Liver (tissue), 9 donors: ENCODE data around the gene PRDM5. TPM values are rescaled to one million over a fixed set of nuclear protein-coding genes. Genes with fewer than 3 reads are reported as not detected.

ENCODE experiments used
- DNase-seq: peaks from one replicate; pipeline ENCODE4 v3.0.0-alpha.2; 2017; ENCODE audit warnings: low spot score
- H3K27ac ChIP-seq, 2 donors: one replicate each; pipeline ENCODE4 v1.7.0; 2013; ENCODE audit warnings: inconsistent platforms in 2 of 2, low read length in 2 of 2, control low read depth in 1 of 2, low read depth in 1 of 2, mild to moderate bottlenecking in 1 of 2
- H3K27me3 ChIP-seq, 4 donors: one replicate each; pipeline versions ENCODE4 v1.6.1 to v1.7.0; 2013; ENCODE audit warnings: low read length in 3 of 4, inconsistent platforms in 1 of 4, mild to moderate bottlenecking in 1 of 4, moderate library complexity in 1 of 4; ENCODE audit not compliant: control insufficient read depth in 4 of 4, insufficient read depth in 4 of 4
- H3K36me3 ChIP-seq, 4 donors: one replicate each; pipeline versions ENCODE4 v1.6.1 to v1.7.0; 2013; ENCODE audit warnings: low read length in 3 of 4, mild to moderate bottlenecking in 3 of 4, low read depth in 1 of 4, moderate library complexity in 1 of 4; ENCODE audit not compliant: control insufficient read depth in 4 of 4, insufficient read depth in 3 of 4
- H3K4me1 ChIP-seq, 4 donors: one replicate each; pipeline versions ENCODE4 v1.6.1 to v1.7.0; 2013; ENCODE audit warnings: low read length in 3 of 4, mild to moderate bottlenecking in 3 of 4, moderate library complexity in 1 of 4; ENCODE audit not compliant: control insufficient read depth in 4 of 4, insufficient read depth in 4 of 4
- H3K4me3 ChIP-seq, 3 donors: one replicate each; pipeline versions ENCODE4 v1.6.1 to v1.7.0; 2013; ENCODE audit warnings: low read length in 3 of 3, control low read depth in 1 of 3, low read depth in 1 of 3, mild to moderate bottlenecking in 1 of 3
- H3K9ac ChIP-seq, 2 donors: one replicate each; pipeline ENCODE4 v1.7.0; 2013; ENCODE audit warnings: low read length in 2 of 2, mild to moderate bottlenecking in 2 of 2, moderate library complexity in 2 of 2, control low read depth in 1 of 2, low read depth in 1 of 2
- H3K9me3 ChIP-seq, 4 donors: one replicate each; pipeline versions ENCODE4 v1.6.1 to v1.7.0; 2013; ENCODE audit warnings: low read length in 3 of 4; ENCODE audit not compliant: control insufficient read depth in 4 of 4
- EGR1 ChIP-seq, 2 donors: IDR thresholded peaks; 2 replicates each; pipeline ENCODE4 v1.6.1; 2016 to 2018; ENCODE audit warnings: antibody characterized with exemption in 2 of 2, low read depth in 2 of 2
- FOXA1 ChIP-seq: IDR thresholded peaks from 2 replicates; pipeline ENCODE4 v1.6.1; 2016; ENCODE audit warnings: antibody characterized with exemption
- FOXA2 ChIP-seq: IDR thresholded peaks from 2 replicates; pipeline ENCODE4 v1.6.1; 2016; ENCODE audit warnings: antibody characterized with exemption
- GABPA ChIP-seq, 2 donors: IDR thresholded peaks in 1 of 2; conservative IDR thresholded peaks in 1 of 2; 2 replicates each; pipeline ENCODE4 v1.6.1; 2016; ENCODE audit warnings: antibody characterized with exemption in 2 of 2, mild to moderate bottlenecking in 1 of 2, moderate library complexity in 1 of 2
- HNF4A ChIP-seq, 2 donors: conservative IDR thresholded peaks; 2 replicates each; pipeline ENCODE4 v1.6.1; 2016; ENCODE audit warnings: antibody characterized with exemption in 2 of 2, mild to moderate bottlenecking in 2 of 2
- HNF4G ChIP-seq: IDR thresholded peaks from 2 replicates; pipeline ENCODE4 v1.6.1; 2016; ENCODE audit warnings: antibody characterized with exemption
- JUND ChIP-seq, 2 donors: IDR thresholded peaks; 2 replicates each; pipeline ENCODE4 v1.6.1; 2016; ENCODE audit warnings: antibody characterized with exemption in 2 of 2
- NR2F2 ChIP-seq: IDR thresholded peaks from 2 replicates; pipeline ENCODE4 v1.6.1; 2016; ENCODE audit warnings: antibody characterized with exemption
- RAD21 ChIP-seq, 2 donors: IDR thresholded peaks; 2 replicates each; pipeline ENCODE4 v1.6.1; 2016; ENCODE audit warnings: antibody characterized with exemption in 2 of 2, mild to moderate bottlenecking in 2 of 2
- RXRA ChIP-seq, 2 donors: IDR thresholded peaks; 2 replicates each; pipeline ENCODE4 v1.6.1; 2017 to 2018; ENCODE audit warnings: antibody characterized with exemption in 2 of 2, mild to moderate bottlenecking in 1 of 2
- SP1 ChIP-seq: IDR thresholded peaks from 2 replicates; pipeline ENCODE4 v1.6.1; 2018; ENCODE audit warnings: antibody characterized with exemption, mild to moderate bottlenecking
- TAF1 ChIP-seq: conservative IDR thresholded peaks from 2 replicates; pipeline ENCODE4 v1.6.1; 2016; ENCODE audit warnings: antibody characterized with exemption, mild to moderate bottlenecking
- YY1 ChIP-seq: IDR thresholded peaks from 2 replicates; pipeline ENCODE4 v1.6.1; 2016; ENCODE audit warnings: antibody characterized with exemption, mild to moderate bottlenecking
- WGBS: extraction: QIAGEN DNeasy Blood & Tissue Kit; methylation state at CpG from one replicate; pipeline ENCODE4 v1.1.7; 2013; 5-methylcytosine and 5-hydroxymethylcytosine counted together
- polyA plus RNA-seq, 2 donors: library from polyadenylated mRNA; stranded (reverse) in 1 of 2; unstranded in 1 of 2; fragments of 200-250 nt in 1 of 2; fragments of >200 nt in 1 of 2; fragmentation: Nextera tagmentation in 1 of 2; extraction: Ambion mirVana in 1 of 2; gene quantifications; one replicate each; pipeline versions ENCODE4 v1.2.1 to v1.2.3, GENCODE V29; 2013 to 2015
- total RNA-seq, 2 donors: library from RNA; depleted of rRNA; stranded (reverse); fragments of >200 nt; gene quantifications; one replicate each; pipeline ENCODE4 v1.2.3, GENCODE V29; 2014
- TF ChIP-seq, protein P1 (sequence below): fragments of 150-350 bp; IDR thresholded peaks from 2 replicates; pipeline ENCODE4 v1.5.1; 2017; ENCODE audit warnings: improper control_type of control experiment, low read depth, low read length; ENCODE audit not compliant: missing input control
- TF ChIP-seq, protein P2 (sequence below): IDR thresholded peaks from 2 replicates; pipeline ENCODE4 v1.6.1; 2016; ENCODE audit warnings: antibody characterized with exemption
- TF ChIP-seq, protein P3 (sequence below): IDR thresholded peaks from 2 replicates; pipeline ENCODE4 v1.6.1; 2016; ENCODE audit warnings: antibody characterized with exemption, mild to moderate bottlenecking
- TF ChIP-seq, protein P4 (sequence below): IDR thresholded peaks from 2 replicates; pipeline ENCODE4 v1.6.1; 2016; ENCODE audit warnings: antibody characterized with exemption
- TF ChIP-seq, protein P5 (sequence below): IDR thresholded peaks from 2 replicates; pipeline ENCODE4 v1.6.1; 2016; ENCODE audit warnings: antibody characterized with exemption
- donor health status: healthy.
- donor health status: healthy.
- donor health status: healthy.
- donor health status: healthy.
- donor health status: healthy.

PRDM5 gene
- total and polyA plus RNA-seq, 4 donors, result 0.17 to 4.0 (median 1.1) TPM

DNA sequence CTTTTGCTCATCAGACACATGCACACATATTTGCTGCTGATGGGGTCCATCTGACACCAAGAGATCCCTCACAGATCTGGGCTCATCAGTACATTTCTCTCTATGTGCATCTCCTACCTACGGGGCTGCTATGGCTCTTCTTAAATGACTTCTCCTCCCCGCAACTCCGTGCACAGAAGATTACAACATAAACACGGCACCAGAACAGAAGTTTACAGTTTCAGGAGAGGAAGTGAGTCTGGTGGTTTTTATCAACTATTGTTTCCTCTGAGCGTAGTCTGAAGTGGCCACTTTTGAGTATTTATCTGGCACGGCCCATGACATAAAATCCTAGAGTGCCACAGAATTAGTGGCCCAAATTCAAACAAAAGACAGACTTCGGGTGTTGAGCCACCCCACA lies 263.8 kb downstream of the PRDM5 start:
- WGBS, result 60% methylated on average over 7 of the region's 7 CpGs
- Histone ChIP-seq H3K27ac (no peak overlapping the region), H3K9me3 (peaks cover 0 to 3% (median 0%) of the 10 kb centered on the region in 4 donors), H3K27me3 (no peaks in the 10 kb centered on the region), H3K9ac (no peak overlapping the region), H3K4me3 (no peak overlapping the region), H3K4me1 (no peaks in the 10 kb centered on the region), H3K36me3 (no peaks in the 10 kb centered on the region)
- no peak for DNase-seq
- TF ChIP-seq, protein P1, sequence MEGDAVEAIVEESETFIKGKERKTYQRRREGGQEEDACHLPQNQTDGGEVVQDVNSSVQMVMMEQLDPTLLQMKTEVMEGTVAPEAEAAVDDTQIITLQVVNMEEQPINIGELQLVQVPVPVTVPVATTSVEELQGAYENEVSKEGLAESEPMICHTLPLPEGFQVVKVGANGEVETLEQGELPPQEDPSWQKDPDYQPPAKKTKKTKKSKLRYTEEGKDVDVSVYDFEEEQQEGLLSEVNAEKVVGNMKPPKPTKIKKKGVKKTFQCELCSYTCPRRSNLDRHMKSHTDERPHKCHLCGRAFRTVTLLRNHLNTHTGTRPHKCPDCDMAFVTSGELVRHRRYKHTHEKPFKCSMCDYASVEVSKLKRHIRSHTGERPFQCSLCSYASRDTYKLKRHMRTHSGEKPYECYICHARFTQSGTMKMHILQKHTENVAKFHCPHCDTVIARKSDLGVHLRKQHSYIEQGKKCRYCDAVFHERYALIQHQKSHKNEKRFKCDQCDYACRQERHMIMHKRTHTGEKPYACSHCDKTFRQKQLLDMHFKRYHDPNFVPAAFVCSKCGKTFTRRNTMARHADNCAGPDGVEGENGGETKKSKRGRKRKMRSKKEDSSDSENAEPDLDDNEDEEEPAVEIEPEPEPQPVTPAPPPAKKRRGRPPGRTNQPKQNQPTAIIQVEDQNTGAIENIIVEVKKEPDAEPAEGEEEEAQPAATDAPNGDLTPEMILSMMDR, result no peak
- TF ChIP-seq, protein P2, sequence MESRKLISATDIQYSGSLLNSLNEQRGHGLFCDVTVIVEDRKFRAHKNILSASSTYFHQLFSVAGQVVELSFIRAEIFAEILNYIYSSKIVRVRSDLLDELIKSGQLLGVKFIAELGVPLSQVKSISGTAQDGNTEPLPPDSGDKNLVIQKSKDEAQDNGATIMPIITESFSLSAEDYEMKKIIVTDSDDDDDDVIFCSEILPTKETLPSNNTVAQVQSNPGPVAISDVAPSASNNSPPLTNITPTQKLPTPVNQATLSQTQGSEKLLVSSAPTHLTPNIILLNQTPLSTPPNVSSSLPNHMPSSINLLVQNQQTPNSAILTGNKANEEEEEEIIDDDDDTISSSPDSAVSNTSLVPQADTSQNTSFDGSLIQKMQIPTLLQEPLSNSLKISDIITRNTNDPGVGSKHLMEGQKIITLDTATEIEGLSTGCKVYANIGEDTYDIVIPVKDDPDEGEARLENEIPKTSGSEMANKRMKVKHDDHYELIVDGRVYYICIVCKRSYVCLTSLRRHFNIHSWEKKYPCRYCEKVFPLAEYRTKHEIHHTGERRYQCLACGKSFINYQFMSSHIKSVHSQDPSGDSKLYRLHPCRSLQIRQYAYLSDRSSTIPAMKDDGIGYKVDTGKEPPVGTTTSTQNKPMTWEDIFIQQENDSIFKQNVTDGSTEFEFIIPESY, result no peak
- TF ChIP-seq FOXA2 (no peak), TAF1 (no peak), YY1 (no peak), RXRA (IDR thresholded peaks at IDR 0.05) (no peak)

DNA sequence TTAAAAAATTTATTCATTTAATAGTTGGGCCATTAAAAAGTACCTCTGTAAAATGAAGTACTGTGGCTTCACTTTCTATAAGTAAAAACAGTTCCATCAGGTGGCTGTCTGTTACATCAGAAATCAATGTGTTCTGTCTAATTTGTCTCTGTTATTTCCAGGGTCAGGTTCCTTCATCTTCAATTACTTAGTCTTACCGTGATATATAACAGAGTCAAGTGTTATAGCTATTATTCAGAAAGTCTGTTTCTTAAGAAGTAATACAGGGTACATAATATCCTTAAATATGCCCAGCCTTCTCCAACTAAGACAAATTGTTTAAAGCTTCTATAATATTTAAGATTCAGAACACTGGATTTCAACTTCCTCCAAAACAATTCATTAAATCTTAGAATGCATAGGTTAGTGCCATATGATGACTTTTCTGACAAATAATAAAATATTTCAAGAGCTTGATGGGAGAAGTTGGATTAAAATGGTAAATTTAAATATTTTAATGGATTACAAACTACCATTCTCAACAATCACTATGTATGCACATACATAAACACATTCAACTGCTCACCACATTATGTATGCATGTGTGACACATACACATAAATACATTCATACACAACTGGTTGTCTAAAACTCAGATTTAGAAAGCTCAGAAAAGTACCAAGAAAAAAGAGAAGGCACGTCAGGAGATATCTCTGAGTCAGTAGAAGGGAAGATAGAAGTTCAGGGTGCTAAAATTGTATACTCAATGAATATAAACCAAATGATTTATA lies 268.5 kb downstream of the PRDM5 start:
- Histone ChIP-seq H3K36me3 (no peaks in the 10 kb centered on the region), H3K27ac (no peak overlapping the region), H3K4me1 (no peaks in the 10 kb centered on the region), H3K9me3 (no peaks in the 10 kb centered on the region), H3K4me3 (no peak overlapping the region), H3K9ac (no peak overlapping the region), H3K27me3 (no peaks in the 10 kb centered on the region)
- no peak for DNase-seq
- TF ChIP-seq, protein P1, result no peak
- TF ChIP-seq HNF4G, result no peak
- no peak for TF ChIP-seq RXRA (IDR thresholded peaks at IDR 0.05)
- no peak for TF ChIP-seq RAD21 (IDR thresholded peaks at IDR 0.05)
- TF ChIP-seq, protein P3, sequence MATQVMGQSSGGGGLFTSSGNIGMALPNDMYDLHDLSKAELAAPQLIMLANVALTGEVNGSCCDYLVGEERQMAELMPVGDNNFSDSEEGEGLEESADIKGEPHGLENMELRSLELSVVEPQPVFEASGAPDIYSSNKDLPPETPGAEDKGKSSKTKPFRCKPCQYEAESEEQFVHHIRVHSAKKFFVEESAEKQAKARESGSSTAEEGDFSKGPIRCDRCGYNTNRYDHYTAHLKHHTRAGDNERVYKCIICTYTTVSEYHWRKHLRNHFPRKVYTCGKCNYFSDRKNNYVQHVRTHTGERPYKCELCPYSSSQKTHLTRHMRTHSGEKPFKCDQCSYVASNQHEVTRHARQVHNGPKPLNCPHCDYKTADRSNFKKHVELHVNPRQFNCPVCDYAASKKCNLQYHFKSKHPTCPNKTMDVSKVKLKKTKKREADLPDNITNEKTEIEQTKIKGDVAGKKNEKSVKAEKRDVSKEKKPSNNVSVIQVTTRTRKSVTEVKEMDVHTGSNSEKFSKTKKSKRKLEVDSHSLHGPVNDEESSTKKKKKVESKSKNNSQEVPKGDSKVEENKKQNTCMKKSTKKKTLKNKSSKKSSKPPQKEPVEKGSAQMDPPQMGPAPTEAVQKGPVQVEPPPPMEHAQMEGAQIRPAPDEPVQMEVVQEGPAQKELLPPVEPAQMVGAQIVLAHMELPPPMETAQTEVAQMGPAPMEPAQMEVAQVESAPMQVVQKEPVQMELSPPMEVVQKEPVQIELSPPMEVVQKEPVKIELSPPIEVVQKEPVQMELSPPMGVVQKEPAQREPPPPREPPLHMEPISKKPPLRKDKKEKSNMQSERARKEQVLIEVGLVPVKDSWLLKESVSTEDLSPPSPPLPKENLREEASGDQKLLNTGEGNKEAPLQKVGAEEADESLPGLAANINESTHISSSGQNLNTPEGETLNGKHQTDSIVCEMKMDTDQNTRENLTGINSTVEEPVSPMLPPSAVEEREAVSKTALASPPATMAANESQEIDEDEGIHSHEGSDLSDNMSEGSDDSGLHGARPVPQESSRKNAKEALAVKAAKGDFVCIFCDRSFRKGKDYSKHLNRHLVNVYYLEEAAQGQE, result no peak
- no peak for TF ChIP-seq FOXA2
- no peak for TF ChIP-seq SP1
- no peak for TF ChIP-seq NR2F2
- TF ChIP-seq, protein P4, sequence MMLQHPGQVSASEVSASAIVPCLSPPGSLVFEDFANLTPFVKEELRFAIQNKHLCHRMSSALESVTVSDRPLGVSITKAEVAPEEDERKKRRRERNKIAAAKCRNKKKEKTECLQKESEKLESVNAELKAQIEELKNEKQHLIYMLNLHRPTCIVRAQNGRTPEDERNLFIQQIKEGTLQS, result no peak
- no peak for TF ChIP-seq JUND (IDR thresholded peaks at IDR 0.05)
- TF ChIP-seq, protein P2, result no peak
- TF ChIP-seq, protein P5, sequence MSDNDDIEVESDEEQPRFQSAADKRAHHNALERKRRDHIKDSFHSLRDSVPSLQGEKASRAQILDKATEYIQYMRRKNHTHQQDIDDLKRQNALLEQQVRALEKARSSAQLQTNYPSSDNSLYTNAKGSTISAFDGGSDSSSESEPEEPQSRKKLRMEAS, result no peak
- TF ChIP-seq YY1, result no peak
- no peak for TF ChIP-seq FOXA1
- no peak for TF ChIP-seq HNF4A (conservative IDR thresholded peaks at IDR 0.05)
- TF ChIP-seq EGR1 (IDR thresholded peaks at IDR 0.05; ENCODE audit: low read depth in 2 of 2), result no peak
- TF ChIP-seq GABPA (IDR thresholded peaks at IDR 0.05 in 1 of 2, conservative IDR thresholded peaks at IDR 0.05 in 1 of 2), result no peak
- WGBS, result 84% methylated on average over 2 of the region's 2 CpGs
